ENCODE measurements around the gene EIF2B2. TPM values are rescaled to one million over a fixed set of nuclear protein-coding genes. Genes with fewer than 3 reads are reported as not detected.

EIF2B2 gene
- total and polyA plus RNA-seq, 9 donors, result 45.2 to 59.8 (median 53.3) TPM

DNA sequence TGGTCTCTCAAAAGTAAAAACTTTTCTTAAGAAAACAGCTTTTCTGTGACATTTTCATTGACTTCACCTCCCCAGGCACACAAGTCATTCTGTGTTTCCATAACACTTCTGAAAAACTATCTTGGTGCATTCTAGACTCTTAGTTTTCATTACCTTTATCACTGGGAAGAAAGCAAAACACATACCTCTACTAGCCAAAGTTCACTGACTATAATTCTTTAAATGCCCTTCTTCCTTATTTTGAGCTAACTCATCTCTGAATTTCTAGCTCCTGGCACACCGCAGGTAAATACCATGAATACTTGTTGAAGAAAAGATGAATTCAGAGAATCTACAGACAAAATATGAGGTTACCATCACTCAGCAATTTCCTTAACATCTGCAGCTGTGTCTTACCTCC lies 27.4 kb downstream of the EIF2B2 start:
- H3K4me1 ChIP-seq (ENCODE audit: control insufficient read depth, insufficient read depth, low read length), result no peaks in the 10 kb centered on the region
- WGBS (ENCODE audit: insufficient coverage), result no CpG with 5 or more reads among the region's 1 CpG
- peaks cover 44% of the 10 kb centered on the region for H3K36me3 ChIP-seq (ENCODE audit: control insufficient read depth, insufficient read depth, low read length)
- H3K27ac ChIP-seq (ENCODE audit: low read length), result no peak overlapping the region
- H3K27me3 ChIP-seq (ENCODE audit: control insufficient read depth, insufficient read depth, low read length), result no peaks in the 10 kb centered on the region
- no peak for DNase-seq
- no peak overlapping the region for H3K4me3 ChIP-seq (ENCODE audit: low read length)
- no peaks in the 10 kb centered on the region for H3K9me3 ChIP-seq (replicated peaks; ENCODE audit: control insufficient read depth, low read depth, low read length)

DNA sequence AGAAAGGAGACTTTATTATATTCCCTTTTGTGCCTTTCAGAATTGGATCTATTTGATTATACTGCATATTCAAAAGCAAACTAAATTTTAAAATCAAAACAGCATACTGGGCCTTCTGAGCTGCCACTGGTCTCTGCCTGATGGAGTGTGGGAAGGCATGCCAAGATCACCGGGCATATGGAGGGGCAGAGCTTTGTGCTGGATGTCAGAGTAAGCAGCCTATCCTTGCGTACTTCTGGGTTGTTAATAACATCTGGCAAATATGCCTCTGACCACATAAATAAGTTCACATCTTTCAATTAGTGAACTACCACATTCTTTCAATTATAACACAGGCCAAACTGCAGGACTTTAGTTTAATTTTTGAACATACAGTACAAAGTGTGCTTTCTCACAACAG lies 30.2 kb downstream of the EIF2B2 start:
- no peaks in the 10 kb centered on the region for H3K4me1 ChIP-seq (ENCODE audit: control insufficient read depth, insufficient read depth, low read length)
- DNase-seq, result no peak
- no peak overlapping the region for H3K4me3 ChIP-seq (ENCODE audit: low read length)
- no peaks in the 10 kb centered on the region for H3K9me3 ChIP-seq (replicated peaks; ENCODE audit: control insufficient read depth, low read depth, low read length)
- H3K27me3 ChIP-seq (ENCODE audit: control insufficient read depth, insufficient read depth, low read length), result no peaks in the 10 kb centered on the region
- peaks cover 46% of the 10 kb centered on the region for H3K36me3 ChIP-seq (ENCODE audit: control insufficient read depth, insufficient read depth, low read length)
- no peak overlapping the region for H3K27ac ChIP-seq (ENCODE audit: low read length)
- WGBS (ENCODE audit: insufficient coverage), result 67% methylated on average over 1 of the region's 2 CpGs

DNA sequence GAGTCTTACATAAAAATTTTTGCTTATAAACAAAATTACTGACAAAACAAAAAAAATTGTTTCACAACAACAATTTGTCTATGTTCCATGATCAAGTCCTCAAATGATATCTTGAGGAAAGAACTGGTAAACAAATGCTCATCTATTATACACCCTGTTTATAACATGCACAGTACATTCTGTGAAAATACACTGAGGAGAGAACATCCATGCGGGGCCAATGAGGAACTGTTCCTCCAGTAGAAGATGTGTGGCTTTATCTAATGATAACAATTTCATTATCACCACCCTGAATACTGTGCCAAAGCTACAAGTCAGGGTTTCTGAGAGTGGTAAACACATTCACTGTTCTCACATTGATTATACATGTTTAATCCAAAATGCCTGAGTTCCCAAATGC lies 37.8 kb downstream of the EIF2B2 start:
- no CpG with 5 or more reads among the region's 1 CpG for WGBS (ENCODE audit: insufficient coverage)
- H3K27ac ChIP-seq (ENCODE audit: low read length), result no peak overlapping the region
- no peaks in the 10 kb centered on the region for H3K27me3 ChIP-seq (ENCODE audit: control insufficient read depth, insufficient read depth, low read length)
- H3K4me1 ChIP-seq (ENCODE audit: control insufficient read depth, insufficient read depth, low read length), result peaks cover 3% of the 10 kb centered on the region
- no peaks in the 10 kb centered on the region for H3K9me3 ChIP-seq (replicated peaks; ENCODE audit: control insufficient read depth, low read depth, low read length)
- DNase-seq, result no peak
- H3K36me3 ChIP-seq (ENCODE audit: control insufficient read depth, insufficient read depth, low read length), result peaks cover 29% of the 10 kb centered on the region
- no peak overlapping the region for H3K4me3 ChIP-seq (ENCODE audit: low read length)

DNA sequence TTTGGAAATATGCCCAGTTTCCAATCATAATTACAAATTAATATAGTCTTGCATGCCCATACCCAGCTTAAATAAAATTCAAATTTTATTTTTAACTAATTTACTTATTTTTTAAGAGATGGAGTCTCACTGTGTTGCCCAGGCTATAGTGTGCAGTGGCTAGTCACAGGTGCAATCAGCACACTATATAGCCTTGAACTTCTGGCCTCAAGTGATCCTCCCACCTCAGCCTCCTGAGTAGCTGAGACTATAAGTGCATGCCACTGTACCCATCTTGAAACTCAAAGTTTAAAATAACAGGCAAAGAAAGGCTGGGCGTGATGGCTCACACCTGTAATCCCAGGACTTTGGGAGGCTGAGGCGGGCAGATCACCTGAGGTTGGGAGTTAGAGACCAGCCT lies 38.2 kb downstream of the EIF2B2 start:
- no peak overlapping the region for H3K27ac ChIP-seq (ENCODE audit: low read length)
- WGBS (ENCODE audit: insufficient coverage), result no CpG with 5 or more reads among the region's 2 CpGs
- H3K36me3 ChIP-seq (ENCODE audit: control insufficient read depth, insufficient read depth, low read length), result peaks cover 25% of the 10 kb centered on the region

DNA sequence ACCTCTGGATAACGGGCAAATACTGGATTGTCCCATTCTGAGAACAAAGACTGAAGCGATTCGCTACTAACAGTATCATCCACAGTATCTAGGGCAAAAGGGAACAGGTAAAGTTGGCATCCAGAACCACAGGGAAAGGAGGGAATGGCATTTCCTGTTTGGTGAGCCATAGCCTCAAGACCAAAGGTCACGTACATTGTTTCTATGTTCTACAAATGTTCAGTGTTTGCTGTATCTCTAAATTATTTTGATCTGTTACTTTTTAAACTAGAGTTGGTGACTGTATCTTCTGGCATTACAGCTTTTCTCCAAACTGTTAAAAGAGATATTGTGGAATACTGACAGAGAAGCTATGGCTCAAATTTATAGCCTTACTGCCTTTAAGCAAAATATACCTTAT lies 38.9 kb downstream of the EIF2B2 start:
- H3K36me3 ChIP-seq (ENCODE audit: control insufficient read depth, insufficient read depth, low read length), result peaks cover 22% of the 10 kb centered on the region
- no peak overlapping the region for H3K4me3 ChIP-seq (ENCODE audit: low read length)
- peaks cover 3% of the 10 kb centered on the region for H3K4me1 ChIP-seq (ENCODE audit: control insufficient read depth, insufficient read depth, low read length)
- no CpG with 5 or more reads among the region's 4 CpGs for WGBS (ENCODE audit: insufficient coverage)
- no peaks in the 10 kb centered on the region for H3K9me3 ChIP-seq (replicated peaks; ENCODE audit: control insufficient read depth, low read depth, low read length)
- H3K27ac ChIP-seq (ENCODE audit: low read length), result no peak overlapping the region
- H3K27me3 ChIP-seq (ENCODE audit: control insufficient read depth, insufficient read depth, low read length), result no peaks in the 10 kb centered on the region
- DNase-seq, result no peak

More for the DNA sequence above, 38.2 kb downstream of the EIF2B2 start:
- H3K4me1 ChIP-seq (ENCODE audit: control insufficient read depth, insufficient read depth, low read length), result peaks cover 3% of the 10 kb centered on the region
- H3K4me3 ChIP-seq (ENCODE audit: low read length), result no peak overlapping the region
- H3K27me3 ChIP-seq (ENCODE audit: control insufficient read depth, insufficient read depth, low read length), result no peaks in the 10 kb centered on the region
- DNase-seq, result no peak
- H3K9me3 ChIP-seq (replicated peaks; ENCODE audit: control insufficient read depth, low read depth, low read length), result no peaks in the 10 kb centered on the region

DNA sequence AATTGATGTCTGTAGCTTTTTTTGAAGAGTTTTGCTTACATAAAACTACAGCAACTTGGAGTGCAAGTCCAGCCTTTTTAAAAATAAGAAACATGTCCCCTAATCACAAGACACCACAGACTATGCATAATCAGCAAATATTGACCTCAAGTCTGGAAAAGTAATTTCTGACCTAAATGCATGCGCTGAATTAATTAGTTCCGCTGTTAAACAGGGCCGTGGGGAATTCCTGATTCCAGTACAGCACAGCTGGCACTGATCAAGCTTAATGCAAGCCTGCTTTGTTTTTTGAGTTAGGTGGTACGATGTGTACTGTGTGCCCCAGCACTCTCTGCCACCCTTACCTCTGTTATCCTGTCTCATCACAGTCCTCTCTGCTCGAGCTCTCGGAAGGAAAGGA lies 39.3 kb downstream of the EIF2B2 start:
- no peaks in the 10 kb centered on the region for H3K9me3 ChIP-seq (replicated peaks; ENCODE audit: control insufficient read depth, low read depth, low read length)
- H3K4me3 ChIP-seq (ENCODE audit: low read length), result no peak overlapping the region
- 20% methylated on average over 1 of the region's 6 CpGs for WGBS (ENCODE audit: insufficient coverage)
- H3K27me3 ChIP-seq (ENCODE audit: control insufficient read depth, insufficient read depth, low read length), result no peaks in the 10 kb centered on the region
- DNase-seq, result no peak
- H3K36me3 ChIP-seq (ENCODE audit: control insufficient read depth, insufficient read depth, low read length), result peaks cover 20% of the 10 kb centered on the region
- no peak overlapping the region for H3K27ac ChIP-seq (ENCODE audit: low read length)
- peaks cover 3% of the 10 kb centered on the region for H3K4me1 ChIP-seq (ENCODE audit: control insufficient read depth, insufficient read depth, low read length)

DNA sequence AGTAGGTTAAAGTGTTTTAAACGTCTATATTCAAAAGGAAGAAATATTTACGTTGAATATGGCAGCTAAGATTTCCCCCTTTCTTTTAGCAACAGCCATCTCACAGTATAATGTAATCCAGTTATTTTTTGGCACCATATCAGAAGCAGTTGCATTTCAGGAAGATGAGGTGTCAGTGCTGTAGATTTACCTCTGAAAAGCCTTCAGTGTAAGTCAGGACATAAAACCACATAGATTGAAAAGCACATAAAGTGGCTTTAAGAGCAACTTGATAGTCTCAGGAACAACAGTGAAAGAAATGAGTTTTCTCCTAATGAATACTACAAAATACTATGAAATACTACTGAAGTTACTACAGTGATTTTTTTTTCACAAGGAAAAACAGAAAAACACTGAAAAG lies 41.6 kb downstream of the EIF2B2 start:
- no CpG with 5 or more reads among the region's 2 CpGs for WGBS (ENCODE audit: insufficient coverage)
- H3K9me3 ChIP-seq (replicated peaks; ENCODE audit: control insufficient read depth, low read depth, low read length), result no peaks in the 10 kb centered on the region

DNA sequence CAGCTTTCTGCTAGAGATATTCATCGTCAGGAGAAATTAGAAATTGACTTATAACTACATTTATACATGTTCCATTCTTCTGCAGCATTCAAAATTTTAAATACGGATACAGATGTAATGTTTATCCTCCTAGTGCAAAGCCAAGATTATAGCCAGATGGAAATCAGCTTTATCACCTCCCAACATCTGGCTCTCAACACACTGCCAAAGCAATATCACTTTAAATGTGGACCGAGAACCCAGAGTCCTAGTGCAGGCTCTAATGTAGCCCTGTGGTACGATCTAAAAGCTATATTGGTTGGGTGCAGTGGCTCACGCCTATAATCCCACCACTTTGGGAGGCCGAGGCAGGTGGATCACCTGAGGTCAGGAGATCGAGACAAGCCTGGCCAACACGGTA lies 42.0 kb downstream of the EIF2B2 start:
- peak; percentile 86 for DNase-seq
- Histone ChIP-seq H3K27ac (ENCODE audit: low read length) (peak overlapping the region; percentile 22), H3K9me3 (replicated peaks; ENCODE audit: control insufficient read depth, low read depth, low read length) (no peaks in the 10 kb centered on the region), H3K4me1 (ENCODE audit: control insufficient read depth, insufficient read depth, low read length) (peaks cover 3% of the 10 kb centered on the region), H3K36me3 (ENCODE audit: control insufficient read depth, insufficient read depth, low read length) (peaks cover 18% of the 10 kb centered on the region), H3K4me3 (ENCODE audit: low read length) (no peak overlapping the region), H3K27me3 (ENCODE audit: control insufficient read depth, insufficient read depth, low read length) (no peaks in the 10 kb centered on the region)
- WGBS (ENCODE audit: insufficient coverage), result 0% methylated on average over 1 of the region's 8 CpGs

More for the DNA sequence above, 41.6 kb downstream of the EIF2B2 start:
- Histone ChIP-seq H3K4me1 (ENCODE audit: control insufficient read depth, insufficient read depth, low read length) (peaks cover 3% of the 10 kb centered on the region), H3K36me3 (ENCODE audit: control insufficient read depth, insufficient read depth, low read length) (peaks cover 18% of the 10 kb centered on the region), H3K4me3 (ENCODE audit: low read length) (no peak overlapping the region), H3K27ac (ENCODE audit: low read length) (peak overlapping the region; percentile 67), H3K27me3 (ENCODE audit: control insufficient read depth, insufficient read depth, low read length) (no peaks in the 10 kb centered on the region)
- DNase-seq, result peak; percentile 50

DNA sequence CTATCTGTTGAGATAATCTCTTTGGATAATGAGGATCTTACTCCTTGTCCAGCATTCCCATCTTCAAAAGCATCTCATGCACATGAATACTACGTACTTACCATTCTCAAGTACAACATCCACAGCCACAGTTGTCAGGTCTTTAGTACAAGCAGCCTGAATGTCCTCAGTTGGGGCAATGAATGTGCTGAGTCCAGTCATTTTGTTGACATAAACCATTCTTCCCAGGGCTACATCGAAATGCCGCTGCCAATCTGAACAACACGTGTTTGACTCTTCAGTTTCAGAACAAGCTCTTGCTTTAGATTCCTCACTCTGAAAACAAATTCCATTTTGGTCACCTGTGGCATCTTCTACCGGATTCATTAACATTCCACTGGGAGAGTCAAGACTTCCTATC lies 43.6 kb downstream of the EIF2B2 start:
- no peaks in the 10 kb centered on the region for H3K27me3 ChIP-seq (ENCODE audit: control insufficient read depth, insufficient read depth, low read length)
- no peak overlapping the region for H3K27ac ChIP-seq (ENCODE audit: low read length)
- 89% methylated on average over 3 of the region's 5 CpGs for WGBS (ENCODE audit: insufficient coverage)
- no peaks in the 10 kb centered on the region for H3K9me3 ChIP-seq (replicated peaks; ENCODE audit: control insufficient read depth, low read depth, low read length)
- DNase-seq, result no peak
- H3K36me3 ChIP-seq (ENCODE audit: control insufficient read depth, insufficient read depth, low read length), result peaks cover 13% of the 10 kb centered on the region
- no peak overlapping the region for H3K4me3 ChIP-seq (ENCODE audit: low read length)
- H3K4me1 ChIP-seq (ENCODE audit: control insufficient read depth, insufficient read depth, low read length), result peaks cover 10% of the 10 kb centered on the region

DNA sequence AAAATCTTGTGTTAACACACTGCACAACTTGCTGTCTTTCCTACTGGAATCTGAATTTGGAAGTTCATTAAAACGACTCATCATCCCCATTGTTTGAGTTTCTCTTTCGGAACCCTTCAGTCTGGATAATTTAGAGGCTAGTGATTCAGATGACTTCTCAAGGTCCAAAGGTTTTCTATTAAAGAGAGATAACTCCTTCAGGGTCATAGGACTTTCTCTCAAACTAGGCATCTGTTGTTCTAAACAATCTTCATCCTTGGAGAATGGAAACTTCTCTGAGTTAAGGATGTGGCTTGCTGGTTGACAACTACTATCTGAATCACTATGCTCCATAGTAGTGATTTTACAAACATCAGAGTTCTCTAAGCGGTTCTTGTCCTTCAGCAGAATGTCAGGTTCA lies 44.2 kb downstream of the EIF2B2 start:
- peaks cover 10% of the 10 kb centered on the region for H3K4me1 ChIP-seq (ENCODE audit: control insufficient read depth, insufficient read depth, low read length)
- WGBS (ENCODE audit: insufficient coverage), result 100% methylated on average over 1 of the region's 3 CpGs
- H3K36me3 ChIP-seq (ENCODE audit: control insufficient read depth, insufficient read depth, low read length), result peaks cover 12% of the 10 kb centered on the region
- no peaks in the 10 kb centered on the region for H3K27me3 ChIP-seq (ENCODE audit: control insufficient read depth, insufficient read depth, low read length)
- H3K27ac ChIP-seq (ENCODE audit: low read length), result no peak overlapping the region
- no peaks in the 10 kb centered on the region for H3K9me3 ChIP-seq (replicated peaks; ENCODE audit: control insufficient read depth, low read depth, low read length)
- no peak for DNase-seq
- no peak overlapping the region for H3K4me3 ChIP-seq (ENCODE audit: low read length)

DNA sequence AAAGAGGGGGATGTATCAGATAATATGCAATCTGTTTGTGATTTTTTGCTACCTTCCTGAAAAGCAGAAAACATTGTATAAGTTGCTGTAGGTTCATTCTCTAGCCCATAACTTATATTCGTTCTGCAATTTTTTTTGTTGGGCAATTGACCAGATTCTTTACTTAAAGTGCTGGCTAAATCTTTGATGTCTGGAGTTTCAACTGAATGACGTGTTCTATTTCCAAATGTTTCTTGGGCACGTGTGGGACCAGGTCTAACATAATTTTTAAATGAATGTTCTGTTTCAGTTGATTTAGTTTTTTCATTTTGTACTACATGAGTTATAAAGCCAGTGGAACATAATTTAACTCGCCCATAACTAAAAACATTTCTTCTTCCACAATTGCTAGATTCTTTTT lies 44.8 kb downstream of the EIF2B2 start:
- Histone ChIP-seq H3K27ac (ENCODE audit: low read length) (no peak overlapping the region), H3K4me3 (ENCODE audit: low read length) (no peak overlapping the region), H3K27me3 (ENCODE audit: control insufficient read depth, insufficient read depth, low read length) (no peaks in the 10 kb centered on the region), H3K9me3 (replicated peaks; ENCODE audit: control insufficient read depth, low read depth, low read length) (no peaks in the 10 kb centered on the region), H3K4me1 (ENCODE audit: control insufficient read depth, insufficient read depth, low read length) (peaks cover 10% of the 10 kb centered on the region), H3K36me3 (ENCODE audit: control insufficient read depth, insufficient read depth, low read length) (peaks cover 10% of the 10 kb centered on the region)
- DNase-seq, result no peak
- no CpG with 5 or more reads among the region's 4 CpGs for WGBS (ENCODE audit: insufficient coverage)

Measured in muscle of leg (tissue), 11 donors.